Measurements from ENCODE around the gene CDC42BPA. TPM values are rescaled to one million over a fixed set of nuclear protein-coding genes. Genes with fewer than 3 reads are reported as not detected.

The CDC42BPA gene
- total and polyA plus RNA-seq, 2 donors (not counting 3 experiments of a cell fraction or from before 2014, with no cell fraction given): 26.1 to 92.6 TPM

GRCh38 chr1:227174164-227174563 lies 144.1 kb downstream of the CDC42BPA start:
- Histone ChIP-seq H4K20me1 (replicated peaks; ENCODE audit: control insufficient read depth, extremely low read depth, insufficient read depth, low read length) (peaks cover 15% of the 10 kb centered on the region), H3K79me2 (ENCODE audit: control insufficient read depth, insufficient read depth, low read length) (peaks cover 44% of the 10 kb centered on the region), H3K9me1 (replicated peaks; ENCODE audit: control insufficient read depth, extremely low read depth, insufficient read depth, low read length) (no peaks in the 10 kb centered on the region), H3K27me3 (ENCODE audit: control insufficient read depth in 2 of 2, insufficient read depth in 2 of 2, low read length in 2 of 2) (no peaks in the 10 kb centered on the region), H3K9ac (replicated peaks; ENCODE audit: extremely low read depth, insufficient read depth, low read length) (no peak overlapping the region), H3K4me3 (replicated peaks in 1 of 3; ENCODE audit: insufficient read depth in 1 of 3, low read depth in 1 of 3, low read length in 3 of 3) (no peak overlapping the region), H3K27ac (ENCODE audit: insufficient read depth, low read depth, low read length) (no peak overlapping the region), H2AFZ (ENCODE audit: low read depth, low read length) (no peak overlapping the region), H3K9me3 (replicated peaks; ENCODE audit: control insufficient read depth, insufficient read depth, low read length) (no peaks in the 10 kb centered on the region), H3K4me1 (ENCODE audit: control insufficient read depth, extremely low read depth, insufficient read depth, low read length) (no peaks in the 10 kb centered on the region), H3K36me3 (ENCODE audit: control insufficient read depth in 2 of 2, extremely low read depth in 1 of 2, insufficient read depth in 2 of 2, low read length in 2 of 2) (no peaks in the 10 kb centered on the region), H3K4me2 (ENCODE audit: insufficient read depth, low read length) (no peak overlapping the region)
- no peak for FAIRE-seq
- dilution Hi-C loops (cut with MboI; ENCODE audit: extremely low pct_ligation_motif_present, low sequenced_read_pairs): no loop called here
- BruUV-seq (replicated peaks): no TSS peak
- ChIA-PET POLR2A (no interaction called here), CTCF (no interaction called here)
- DNase-seq (ENCODE audit: low read depth, low spot score): no peak
- TF ChIP-seq JUN (IDR thresholded peaks at IDR 0.05; ENCODE audit: borderline replicate concordance, insufficient read depth, insufficient read length, low read depth) (no peak), POLR2A (IDR thresholded peaks at IDR 0.05; ENCODE audit: low read depth, low read length) (no peak), MYC (IDR thresholded peaks at IDR 0.05; ENCODE audit: low read depth, low read length) (no peak), POLR2AphosphoS5 (IDR thresholded peaks at IDR 0.05; ENCODE audit: insufficient read depth, low read depth, low read length) (no peak), FOS (IDR thresholded peaks at IDR 0.05; ENCODE audit: borderline replicate concordance, insufficient read depth, low read length) (no peak), GATA2 (IDR thresholded peaks at IDR 0.05; ENCODE audit: insufficient read depth, insufficient read length, low read depth, low read length) (no peak), EZH2 (IDR thresholded peaks at IDR 0.05; ENCODE audit: borderline replicate concordance, low read depth, low read length, severe bottlenecking) (no peak)
- TF ChIP-seq, protein P1, sequence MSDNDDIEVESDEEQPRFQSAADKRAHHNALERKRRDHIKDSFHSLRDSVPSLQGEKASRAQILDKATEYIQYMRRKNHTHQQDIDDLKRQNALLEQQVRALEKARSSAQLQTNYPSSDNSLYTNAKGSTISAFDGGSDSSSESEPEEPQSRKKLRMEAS (IDR thresholded peaks at IDR 0.05; ENCODE audit: insufficient read depth, insufficient read length): no peak
- TF ChIP-seq, protein P2, sequence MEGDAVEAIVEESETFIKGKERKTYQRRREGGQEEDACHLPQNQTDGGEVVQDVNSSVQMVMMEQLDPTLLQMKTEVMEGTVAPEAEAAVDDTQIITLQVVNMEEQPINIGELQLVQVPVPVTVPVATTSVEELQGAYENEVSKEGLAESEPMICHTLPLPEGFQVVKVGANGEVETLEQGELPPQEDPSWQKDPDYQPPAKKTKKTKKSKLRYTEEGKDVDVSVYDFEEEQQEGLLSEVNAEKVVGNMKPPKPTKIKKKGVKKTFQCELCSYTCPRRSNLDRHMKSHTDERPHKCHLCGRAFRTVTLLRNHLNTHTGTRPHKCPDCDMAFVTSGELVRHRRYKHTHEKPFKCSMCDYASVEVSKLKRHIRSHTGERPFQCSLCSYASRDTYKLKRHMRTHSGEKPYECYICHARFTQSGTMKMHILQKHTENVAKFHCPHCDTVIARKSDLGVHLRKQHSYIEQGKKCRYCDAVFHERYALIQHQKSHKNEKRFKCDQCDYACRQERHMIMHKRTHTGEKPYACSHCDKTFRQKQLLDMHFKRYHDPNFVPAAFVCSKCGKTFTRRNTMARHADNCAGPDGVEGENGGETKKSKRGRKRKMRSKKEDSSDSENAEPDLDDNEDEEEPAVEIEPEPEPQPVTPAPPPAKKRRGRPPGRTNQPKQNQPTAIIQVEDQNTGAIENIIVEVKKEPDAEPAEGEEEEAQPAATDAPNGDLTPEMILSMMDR (IDR thresholded peaks at IDR 0.05; ENCODE audit: extremely low read depth in 1 of 2, insufficient read depth in 1 of 2, low read depth in 1 of 2, low read length in 2 of 2): no peak
- intact Hi-C loops (cut with micrococcal nuclease): no loop called here

Data from endothelial cell of umbilical vein (primary cell).